ENCODE results near the gene SPC24.
"Not testable (repeated sequence)": the region's sequence is repeated elsewhere in the genome, so short reads cannot be mapped to it uniquely, and the experiment has no call there.

The SPC24 gene

GRCh38 chr19:11101057-11101456 is 54.5 kb downstream of the SPC24 start:
- ChIA-PET POLR2A (no interaction called here), CTCF (no interaction called here)
- TF ChIP-seq NFRKB (IDR thresholded peaks at IDR 0.05), result no peak
- TF ChIP-seq TARDBP (IDR thresholded peaks at IDR 0.05), result no peak
- TF ChIP-seq L3MBTL2 (conservative IDR thresholded peaks at IDR 0.05), result no peak
- no peak for TF ChIP-seq SP1 (IDR thresholded peaks at IDR 0.05)
- no peak for TF ChIP-seq FOXK2 (IDR thresholded peaks at IDR 0.05)
- no peak for TF ChIP-seq ELF4 (IDR thresholded peaks at IDR 0.05)
- TF ChIP-seq SUZ12 (IDR thresholded peaks at IDR 0.05), result no peak
- TF ChIP-seq, protein P1, sequence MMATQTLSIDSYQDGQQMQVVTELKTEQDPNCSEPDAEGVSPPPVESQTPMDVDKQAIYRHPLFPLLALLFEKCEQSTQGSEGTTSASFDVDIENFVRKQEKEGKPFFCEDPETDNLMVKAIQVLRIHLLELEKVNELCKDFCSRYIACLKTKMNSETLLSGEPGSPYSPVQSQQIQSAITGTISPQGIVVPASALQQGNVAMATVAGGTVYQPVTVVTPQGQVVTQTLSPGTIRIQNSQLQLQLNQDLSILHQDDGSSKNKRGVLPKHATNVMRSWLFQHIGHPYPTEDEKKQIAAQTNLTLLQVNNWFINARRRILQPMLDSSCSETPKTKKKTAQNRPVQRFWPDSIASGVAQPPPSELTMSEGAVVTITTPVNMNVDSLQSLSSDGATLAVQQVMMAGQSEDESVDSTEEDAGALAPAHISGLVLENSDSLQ (IDR thresholded peaks at IDR 0.05), result no peak
- TF ChIP-seq ARNT (IDR thresholded peaks at IDR 0.05), result no peak
- no peak for TF ChIP-seq LEF1 (IDR thresholded peaks at IDR 0.05; ENCODE audit: borderline replicate concordance)
- no peak for TF ChIP-seq ZNF384 (IDR thresholded peaks at IDR 0.05)
- TF ChIP-seq HDGF (IDR thresholded peaks at IDR 0.05; ENCODE audit: borderline replicate concordance), result no peak
- no peak for TF ChIP-seq CTBP1 (IDR thresholded peaks at IDR 0.05; ENCODE audit: borderline replicate concordance)
- no peak for TF ChIP-seq BHLHE40 (IDR thresholded peaks at IDR 0.05; ENCODE audit: borderline replicate concordance)
- TF ChIP-seq FOXM1 (IDR thresholded peaks at IDR 0.05; ENCODE audit: borderline replicate concordance), result no peak
- no peak for TF ChIP-seq FOXA1 (IDR thresholded peaks at IDR 0.05)
- no peak for DNase-seq (ENCODE audit: extremely low spot score)

GRCh38 chr19:11100049-11100448 is 55.5 kb downstream of the SPC24 start:
- ChIA-PET POLR2A (interaction anchor here (0.8 kb wide), 1 partner anchor 227 kb away, joined by 3 read pairs; no protein-coding TSS in a partner anchor), CTCF (no interaction called here)
- TF ChIP-seq NFRKB (IDR thresholded peaks at IDR 0.05) (no peak), FOXM1 (IDR thresholded peaks at IDR 0.05; ENCODE audit: borderline replicate concordance) (no peak), HDGF (IDR thresholded peaks at IDR 0.05; ENCODE audit: borderline replicate concordance) (no peak), FOXK2 (IDR thresholded peaks at IDR 0.05) (no peak), TARDBP (IDR thresholded peaks at IDR 0.05) (no peak), ARNT (IDR thresholded peaks at IDR 0.05) (no peak), BHLHE40 (IDR thresholded peaks at IDR 0.05; ENCODE audit: borderline replicate concordance) (no peak), SP1 (IDR thresholded peaks at IDR 0.05) (no peak), CTBP1 (IDR thresholded peaks at IDR 0.05; ENCODE audit: borderline replicate concordance) (no peak), ELF4 (IDR thresholded peaks at IDR 0.05) (no peak), FOXA1 (IDR thresholded peaks at IDR 0.05) (no peak)
- DNase-seq (ENCODE audit: extremely low spot score), result no peak

GRCh38 chr19:11098861-11099260 is 56.7 kb downstream of the SPC24 start:
- DNase-seq (ENCODE audit: extremely low spot score), result no peak
- TF ChIP-seq CTBP1 (IDR thresholded peaks at IDR 0.05; ENCODE audit: borderline replicate concordance) (no peak), LEF1 (IDR thresholded peaks at IDR 0.05; ENCODE audit: borderline replicate concordance) (no peak), SUZ12 (IDR thresholded peaks at IDR 0.05) (no peak), BHLHE40 (IDR thresholded peaks at IDR 0.05; ENCODE audit: borderline replicate concordance) (no peak), ARNT (IDR thresholded peaks at IDR 0.05) (no peak), FOXM1 (IDR thresholded peaks at IDR 0.05; ENCODE audit: borderline replicate concordance) (no peak), NFRKB (IDR thresholded peaks at IDR 0.05) (no peak), SP1 (IDR thresholded peaks at IDR 0.05) (no peak), TARDBP (IDR thresholded peaks at IDR 0.05) (no peak), L3MBTL2 (conservative IDR thresholded peaks at IDR 0.05) (no peak), FOXK2 (IDR thresholded peaks at IDR 0.05) (no peak), HDGF (IDR thresholded peaks at IDR 0.05; ENCODE audit: borderline replicate concordance) (no peak), ELF4 (IDR thresholded peaks at IDR 0.05) (no peak), FOXA1 (IDR thresholded peaks at IDR 0.05) (no peak), ZNF384 (IDR thresholded peaks at IDR 0.05) (no peak)
- TF ChIP-seq, protein P1 (IDR thresholded peaks at IDR 0.05), result no peak
- ChIA-PET CTCF (no interaction called here), POLR2A (interaction anchor here (1.3 kb wide), 1 partner anchor 10 kb away, joined by 3 read pairs; the partner anchor contains the start of gene LDLR)

DNA sequence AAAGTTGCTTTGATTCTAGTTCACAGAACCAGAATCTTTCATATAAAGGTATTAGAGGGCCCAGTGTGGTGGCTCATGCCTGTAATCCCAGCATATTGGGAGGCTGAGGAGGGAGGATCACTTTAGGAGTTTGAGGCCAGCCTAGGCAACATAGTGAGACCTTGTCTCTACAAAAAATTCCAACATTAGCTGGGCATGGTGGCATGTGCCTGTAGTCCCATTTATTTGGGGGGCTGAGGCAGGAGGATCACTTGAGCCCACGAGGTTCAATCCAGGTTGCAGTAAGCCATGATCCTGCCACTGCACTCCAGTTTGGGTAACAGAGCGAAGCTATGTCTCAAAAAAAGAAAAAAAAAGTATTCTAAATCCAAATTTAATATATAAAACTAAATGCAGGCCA is 57.3 kb downstream of the SPC24 start:
- CTCF ChIA-PET, result no interaction called here
- POLR2A ChIA-PET, result interaction anchor here (1.3 kb wide), 1 partner anchor 9 kb away, joined by 3 read pairs; the partner anchor contains the start of gene LDLR

GRCh38 chr19:11097367-11097766 is 58.2 kb downstream of the SPC24 start:
- CTCF ChIA-PET; DNase-seq (ENCODE audit: extremely low spot score): not testable (repeated sequence)
- POLR2A ChIA-PET, result interaction anchor here (1.3 kb wide), 1 partner anchor 8 kb away, joined by 3 read pairs; the partner anchor contains the start of gene LDLR

More for the DNA sequence above, 57.3 kb downstream of the SPC24 start:
- DNase-seq (ENCODE audit: extremely low spot score), result no peak
- TF ChIP-seq NFRKB (IDR thresholded peaks at IDR 0.05) (no peak), HDGF (IDR thresholded peaks at IDR 0.05; ENCODE audit: borderline replicate concordance) (no peak), FOXM1 (IDR thresholded peaks at IDR 0.05; ENCODE audit: borderline replicate concordance) (no peak), TARDBP (IDR thresholded peaks at IDR 0.05) (no peak), BHLHE40 (IDR thresholded peaks at IDR 0.05; ENCODE audit: borderline replicate concordance) (no peak), LEF1 (IDR thresholded peaks at IDR 0.05; ENCODE audit: borderline replicate concordance) (no peak), SP1 (IDR thresholded peaks at IDR 0.05) (no peak), CTBP1 (IDR thresholded peaks at IDR 0.05; ENCODE audit: borderline replicate concordance) (no peak), FOXK2 (IDR thresholded peaks at IDR 0.05) (no peak), ARNT (IDR thresholded peaks at IDR 0.05) (no peak), ZNF384 (IDR thresholded peaks at IDR 0.05) (no peak), L3MBTL2 (conservative IDR thresholded peaks at IDR 0.05) (no peak), FOXA1 (IDR thresholded peaks at IDR 0.05) (no peak), SUZ12 (IDR thresholded peaks at IDR 0.05) (no peak), ELF4 (IDR thresholded peaks at IDR 0.05) (no peak)
- TF ChIP-seq, protein P1 (IDR thresholded peaks at IDR 0.05), result no peak

DNA sequence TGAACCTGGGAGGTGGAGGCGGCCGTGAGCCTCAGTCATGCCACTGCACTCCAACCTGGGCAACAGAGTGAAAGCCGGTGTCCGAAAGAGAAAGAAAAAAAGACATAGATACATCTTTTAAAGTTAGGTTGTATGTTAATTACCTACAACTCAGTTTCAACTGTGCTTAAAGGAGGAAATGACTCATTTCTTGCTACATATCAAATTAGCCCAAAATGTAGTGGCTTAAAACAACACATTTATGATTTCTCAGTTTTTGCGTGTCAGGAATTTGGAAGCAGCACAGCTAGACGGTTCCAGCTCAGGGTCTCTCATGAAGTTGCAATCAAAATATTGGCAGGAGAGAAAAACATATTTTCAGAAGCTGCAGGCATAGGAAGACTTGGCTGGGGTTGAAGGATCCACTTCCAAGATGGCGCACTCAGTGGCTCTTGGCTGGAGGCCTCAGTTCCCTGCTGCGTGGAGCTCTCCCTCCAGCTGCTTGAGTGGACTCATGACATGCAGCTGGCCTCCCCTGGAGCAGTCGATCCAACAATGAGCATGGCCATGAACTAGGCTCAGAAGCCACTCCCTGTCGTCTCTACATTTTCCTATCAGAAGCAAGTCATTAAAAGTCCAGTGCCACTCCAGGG is 59.3 kb downstream of the SPC24 start:
- POLR2A ChIA-PET, result no interaction called here
- no peak for TF ChIP-seq LEF1 (IDR thresholded peaks at IDR 0.05; ENCODE audit: borderline replicate concordance)
- TF ChIP-seq CTBP1 (IDR thresholded peaks at IDR 0.05; ENCODE audit: borderline replicate concordance), result no peak
- no peak for TF ChIP-seq NFRKB (IDR thresholded peaks at IDR 0.05)
- TF ChIP-seq, protein P1 (IDR thresholded peaks at IDR 0.05), result no peak
- no peak for TF ChIP-seq ELF4 (IDR thresholded peaks at IDR 0.05)
- TF ChIP-seq SUZ12 (IDR thresholded peaks at IDR 0.05), result no peak
- no peak for TF ChIP-seq ARNT (IDR thresholded peaks at IDR 0.05)
- TF ChIP-seq FOXK2 (IDR thresholded peaks at IDR 0.05), result no peak
- TF ChIP-seq ZNF384 (IDR thresholded peaks at IDR 0.05), result no peak
- no peak for TF ChIP-seq L3MBTL2 (conservative IDR thresholded peaks at IDR 0.05)
- no peak for TF ChIP-seq FOXA1 (IDR thresholded peaks at IDR 0.05)
- TF ChIP-seq FOXM1 (IDR thresholded peaks at IDR 0.05; ENCODE audit: borderline replicate concordance), result no peak
- DNase-seq (ENCODE audit: extremely low spot score), result no peak
- CTCF ChIA-PET, result no interaction called here
